H1 (cell line): ENCODE data around the gene TNS3. TPM values are rescaled to one million over a fixed set of nuclear protein-coding genes. Genes with fewer than 3 reads are reported as not detected.

Experiments used
- CTCF ChIA-PET: fragments of 300-600 bp; sonication (Branson Sonifier 250); formaldehyde crosslinking; loops from one replicate; lab custom pipeline; 2021; ENCODE audit not compliant: partially characterized antibody; lab: Charles Lee
- POLR2A ChIA-PET: fragments of 300-600 bp; sonication (Branson Sonifier 250); formaldehyde crosslinking; loops from one replicate; lab custom pipeline; 2021; ENCODE audit warnings: inconsistent platforms; ENCODE audit not compliant: partially characterized antibody; lab: Charles Lee
- DNase-seq, 2 experiments: peaks; one replicate each; pipeline versions ENCODE4 v3.0.0 to v3.0.0-alpha.2; 2010 to 2022; ENCODE audit warnings: low spot score in 2 of 2, low read depth in 1 of 2, mixed read lengths in 1 of 2
- FAIRE-seq: peaks from 2 replicates; lab custom pipeline; 2011; peaks lifted over from hg19 to GRCh38; lab: Jason Lieb, UNC
- H2AFZ ChIP-seq: 2 replicates; pipeline ENCODE4 v1.8.1; 2012; ENCODE audit warnings: low read length, inconsistent platforms
- H2AK5ac ChIP-seq: 2 replicates; pipeline ENCODE4 v1.6.1; 2013; ENCODE audit warnings: low read depth, low read length
- H2BK120ac ChIP-seq: replicated peaks from 2 replicates; pipeline ENCODE3; 2013; ENCODE audit warnings: low read depth, low read length, inconsistent platforms
- H2BK12ac ChIP-seq: 2 replicates; pipeline ENCODE4 v1.6.1; 2013; ENCODE audit warnings: low read depth, low read length
- H2BK15ac ChIP-seq: 2 replicates; pipeline ENCODE4 v1.6.1; 2013; ENCODE audit warnings: low read length
- H2BK20ac ChIP-seq: 2 replicates; pipeline ENCODE4 v1.6.1; 2013; ENCODE audit warnings: low read length
- H2BK5ac ChIP-seq: 2 replicates; pipeline ENCODE4 v1.6.1; 2013; ENCODE audit warnings: low read depth, low read length
- H3K14ac ChIP-seq: 2 replicates; pipeline ENCODE4 v1.6.1; 2013; ENCODE audit warnings: inconsistent platforms; ENCODE audit not compliant: insufficient read length
- H3K18ac ChIP-seq: 2 replicates; pipeline ENCODE4 v1.6.1; 2013; ENCODE audit warnings: low read length; ENCODE audit errors: extremely low read depth
- H3K23ac ChIP-seq: 2 replicates; pipeline ENCODE4 v1.6.1; 2013; ENCODE audit warnings: inconsistent platforms; ENCODE audit not compliant: insufficient read length
- H3K23me2 ChIP-seq: 2 replicates; pipeline ENCODE4 v1.6.1; 2013; ENCODE audit warnings: low read depth, low read length
- H3K27ac ChIP-seq: 2 replicates; pipeline ENCODE4 v1.6.1; 2011; ENCODE audit warnings: low read depth, low read length, inconsistent platforms
- H3K27me3 ChIP-seq, 4 experiments: replicated peaks in 1 of 4; 1 replicate in 1 of 4; 2 replicates in 3 of 4; pipeline versions ENCODE4 v1.6.1 to v1.8.1; 2011 to 2013; ENCODE audit warnings: low read length in 3 of 4, mild to moderate bottlenecking in 3 of 4, inconsistent platforms in 2 of 4, mixed read lengths in 2 of 4, moderate library complexity in 1 of 4; ENCODE audit not compliant: control insufficient read depth in 3 of 4, insufficient read depth in 3 of 4; ENCODE audit errors: extremely low read depth in 1 of 4
- H3K36me3 ChIP-seq, 4 experiments: 2 replicates each; pipeline versions ENCODE4 v1.6.1 to v1.8.1; 2011 to 2013; ENCODE audit warnings: mild to moderate bottlenecking in 4 of 4, low read length in 3 of 4, moderate library complexity in 2 of 4, control low read depth in 1 of 4, inconsistent platforms in 1 of 4; ENCODE audit not compliant: insufficient read depth in 4 of 4, control insufficient read depth in 2 of 4
- H3K4ac ChIP-seq: replicated peaks from 2 replicates; pipeline ENCODE3; 2013; ENCODE audit warnings: low read length, low read depth, mixed read lengths, inconsistent platforms; ENCODE audit not compliant: insufficient read length
- H3K4me1 ChIP-seq, 4 experiments: replicated peaks in 1 of 4; 1 replicate in 1 of 4; 2 replicates in 3 of 4; pipeline versions ENCODE4 v1.6.1 to v1.8.1; 2011 to 2013; ENCODE audit warnings: low read length in 3 of 4, inconsistent platforms in 2 of 4, mixed read lengths in 1 of 4; ENCODE audit not compliant: insufficient read depth in 4 of 4, control insufficient read depth in 3 of 4
- H3K4me2 ChIP-seq, 2 experiments: 2 replicates each; pipeline versions ENCODE4 v1.6.1 to v1.8.1; 2011 to 2013; ENCODE audit warnings: low read depth in 2 of 2, low read length in 2 of 2, control low read depth in 1 of 2, inconsistent platforms in 1 of 2, mild to moderate bottlenecking in 1 of 2; ENCODE audit not compliant: insufficient read depth in 1 of 2
- H3K4me3 ChIP-seq, 4 experiments: fragments of 200-600, 300-600 bp in 1 of 4; sonication (generic), shearing (Covaris generic), sonication (Bioruptor Twin) in 1 of 4; 2 replicates each; pipeline versions ENCODE4 v1.5.1 to v1.8.1; 2011 to 2016; ENCODE audit warnings: low read length in 4 of 4, low read depth in 3 of 4, control low read depth in 2 of 4, inconsistent platforms in 2 of 4, mild to moderate bottlenecking in 2 of 4, mixed read lengths in 1 of 4, moderate library complexity in 1 of 4; ENCODE audit not compliant: insufficient read depth in 2 of 4; ENCODE audit errors: extremely low read depth in 1 of 4
- H3K56ac ChIP-seq: replicated peaks from 2 replicates; pipeline ENCODE3; 2013; ENCODE audit warnings: low read depth, mild to moderate bottlenecking, mixed read lengths, low read length, inconsistent platforms; ENCODE audit not compliant: insufficient read length
- H3K79me1 ChIP-seq: 2 replicates; pipeline ENCODE4 v1.6.1; 2013; ENCODE audit warnings: low read depth, low read length, control low read depth
- H3K79me2 ChIP-seq, 2 experiments: 2 replicates each; pipeline versions ENCODE4 v1.6.1 to v1.8.1; 2012 to 2013; ENCODE audit warnings: low read length in 2 of 2, mild to moderate bottlenecking in 2 of 2, inconsistent platforms in 1 of 2; ENCODE audit not compliant: insufficient read depth in 2 of 2, control insufficient read depth in 1 of 2
- H3K9ac ChIP-seq, 4 experiments: replicated peaks in 1 of 4; 1 replicate in 1 of 4; 2 replicates in 3 of 4; pipeline versions ENCODE4 v1.6.1 to v1.8.1; 2011 to 2013; ENCODE audit warnings: low read depth in 3 of 4, low read length in 3 of 4, control low read depth in 2 of 4, mild to moderate bottlenecking in 2 of 4, moderate library complexity in 2 of 4, inconsistent platforms in 1 of 4; ENCODE audit errors: extremely low read depth in 1 of 4
- H3K9me3 ChIP-seq, 2 experiments: 2 replicates each; pipeline versions ENCODE4 v1.6.1 to v1.8.1; 2012 to 2013; ENCODE audit warnings: mild to moderate bottlenecking in 2 of 2, moderate library complexity in 2 of 2, control low read depth in 1 of 2, inconsistent platforms in 1 of 2, low read depth in 1 of 2, low read length in 1 of 2, mixed read lengths in 1 of 2; ENCODE audit not compliant: insufficient read depth in 2 of 2
- H4K20me1 ChIP-seq, 2 experiments: replicated peaks in 1 of 2; 2 replicates each; pipeline versions ENCODE3 to v1.8.1; 2011 to 2013; ENCODE audit warnings: inconsistent platforms in 2 of 2, low read length in 2 of 2, mild to moderate bottlenecking in 1 of 2; ENCODE audit not compliant: insufficient read depth in 2 of 2, control insufficient read depth in 1 of 2
- H4K5ac ChIP-seq: 2 replicates; pipeline ENCODE4 v1.6.1; 2013; ENCODE audit warnings: low read length, low read depth, mixed read lengths, inconsistent platforms; ENCODE audit not compliant: insufficient read length
- H4K8ac ChIP-seq: 2 replicates; pipeline ENCODE4 v1.8.0; 2013; ENCODE audit warnings: mild to moderate bottlenecking, moderate library complexity, low read length, inconsistent platforms; ENCODE audit not compliant: insufficient read depth; ENCODE audit errors: extremely low read depth
- H4K91ac ChIP-seq: replicated peaks from 2 replicates; pipeline ENCODE3; 2013; ENCODE audit warnings: low read length, mixed read lengths, inconsistent platforms; ENCODE audit not compliant: insufficient read length
- CBX8 ChIP-seq: fragments of 300-800, 300-1000 bp; sonication (generic); IDR thresholded peaks from 2 replicates; pipeline ENCODE4 v1.7.1; 2016; ENCODE audit warnings: low read depth, low read length, borderline replicate concordance
- CHD1 ChIP-seq: IDR thresholded peaks from 2 replicates; pipeline ENCODE4 v1.6.1; 2012; ENCODE audit warnings: low read depth, low read length, improper control_type of control experiment
- EZH2 ChIP-seq: fragments of 200-600 bp; sonication (generic); IDR thresholded peaks from 2 replicates; pipeline ENCODE4 v1.7.1; 2012; ENCODE audit warnings: low read depth, mild to moderate bottlenecking, moderate library complexity, low read length, inconsistent platforms; ENCODE audit not compliant: severe bottlenecking
- GABPA ChIP-seq: IDR thresholded peaks from 2 replicates; pipeline ENCODE4 v1.6.1; 2011; ENCODE audit warnings: mild to moderate bottlenecking, low read length, moderate library complexity, borderline replicate concordance; ENCODE audit not compliant: insufficient read depth
- GTF2F1 ChIP-seq: IDR thresholded peaks from 2 replicates; pipeline ENCODE4 v1.6.1; 2012; ENCODE audit warnings: low read depth, low read length, improper control_type of control experiment, borderline replicate concordance
- NANOG ChIP-seq: IDR thresholded peaks from 2 replicates; pipeline ENCODE4 v1.6.1; 2011; ENCODE audit warnings: low read length, low read depth, mild to moderate bottlenecking, inconsistent platforms; ENCODE audit not compliant: insufficient read depth, poor library complexity, severe bottlenecking
- NRF1 ChIP-seq: IDR thresholded peaks from 2 replicates; pipeline ENCODE4 v1.6.1; 2011; ENCODE audit warnings: mild to moderate bottlenecking, low read depth, low read length, improper control_type of control experiment
- POLR2A ChIP-seq, 2 experiments: IDR thresholded peaks; 1 replicate in 1 of 2; 2 replicates in 1 of 2; pipeline ENCODE4 v1.6.1; 2011; ENCODE audit warnings: low read depth in 2 of 2, low read length in 2 of 2, mild to moderate bottlenecking in 2 of 2; ENCODE audit errors: control extremely low read depth in 1 of 2
- POLR2AphosphoS5 ChIP-seq: IDR thresholded peaks from 2 replicates; pipeline ENCODE4 v1.6.1; 2011; ENCODE audit warnings: low read depth, low read length
- TAF7 ChIP-seq: optimal IDR thresholded peaks from 2 replicates; pipeline ENCODE3; 2011; ENCODE audit warnings: low read depth, mild to moderate bottlenecking, inconsistent platforms, low read length, moderate library complexity, borderline replicate concordance
- ZNF274 ChIP-seq: IDR thresholded peaks from 2 replicates; pipeline ENCODE4 v1.7.0; 2012; ENCODE audit warnings: low read length, borderline replicate concordance; ENCODE audit errors: extremely low read depth
- WGBS, 2 experiments: shearing (Covaris generic) in 1 of 2; methylation state at CpG; one replicate each; pipeline versions ENCODE4 v1.1.6 to v1.1.7; 2013 to 2015; ENCODE audit warnings: low lambda C conversion rate in 2 of 2, mixed read lengths in 2 of 2, inconsistent platforms in 1 of 2, low coverage in 1 of 2, missing lambda C conversion rate in 1 of 2; ENCODE audit not compliant: insufficient replicate concordance in 2 of 2, insufficient coverage in 1 of 2, insufficient read length in 1 of 2; ENCODE audit errors: extremely low coverage in 1 of 2, missing lambda C conversion rate in 1 of 2; 5-methylcytosine and 5-hydroxymethylcytosine counted together
- polyA plus RNA-seq, 7 experiments: library from polyadenylated mRNA; depleted of rRNA in 3 of 7; stranded (reverse) in 5 of 7; unstranded in 2 of 7; fragments of >200 nt in 5 of 7; fragments of 200-250 nt in 2 of 7; gene quantifications; 1 replicate in 5 of 7; 2 replicates in 1 of 7; 4 replicates in 1 of 7; pipeline versions ENCODE4 v1.2.1 to v1.2.3, GENCODE V29; 2011 to 2013; ENCODE audit warnings: missing spikeins in 2 of 7, mixed read lengths in 2 of 7
- total RNA-seq: library from RNA; stranded (reverse); fragmentation: NEBNext Ultra II Directional; extraction: Animal tissue kit (Norgen Biotek cat#: 25700); gene quantifications from 2 replicates; pipeline ENCODE4 v1.2.1, GENCODE V29; 2021
- TF ChIP-seq, protein P1 (sequence below): IDR thresholded peaks from 2 replicates; pipeline ENCODE4 v1.6.1; 2012; ENCODE audit warnings: inconsistent platforms

The TNS3 gene
- total and polyA plus RNA-seq, 2 of the 8 experiments (the other 6 are each of a cell fraction or from before 2014, with no cell fraction given): 11.9 to 24.2 TPM

DNA sequence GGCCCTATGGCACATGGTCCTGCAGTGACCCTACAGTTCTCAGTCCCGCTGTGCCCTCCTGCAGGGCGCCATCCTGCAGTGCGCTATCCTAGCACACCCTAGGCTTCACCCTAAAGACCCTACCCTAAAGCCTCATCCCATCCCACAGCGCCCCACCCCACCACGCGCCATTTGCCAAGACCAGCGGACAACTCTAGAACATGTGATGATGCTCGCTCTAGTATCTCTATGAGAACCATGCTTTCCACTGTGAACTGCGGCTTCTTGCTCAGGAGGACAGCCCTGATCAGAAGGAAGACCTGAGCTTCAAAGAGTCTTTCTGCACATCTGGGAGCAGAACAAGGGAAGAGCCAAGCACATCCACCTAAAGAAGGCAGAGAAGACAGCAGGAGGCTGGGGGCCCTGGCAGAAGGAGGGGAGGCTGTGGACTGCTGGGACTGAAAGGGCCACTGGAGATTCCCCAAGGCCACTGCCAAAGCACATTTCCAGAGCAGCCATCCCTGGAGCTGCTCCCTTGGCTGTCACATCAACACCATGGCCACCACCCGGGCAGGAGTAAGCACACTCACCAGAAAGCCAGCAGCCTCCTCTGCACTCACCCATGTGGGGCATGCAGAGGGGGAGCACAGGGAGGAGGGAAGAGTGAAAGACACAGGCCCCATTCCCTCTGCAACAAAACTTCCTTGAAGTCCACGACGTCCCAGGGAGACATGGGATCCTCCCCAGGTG lies 134.1 kb downstream of the TNS3 start:
- Histone ChIP-seq H3K27me3 (no peaks in the 10 kb centered on the region), H2BK12ac (no peak overlapping the region), H2BK120ac (no peak overlapping the region), H3K4me1 (peaks cover 0 to 7% (median 2%) of the 10 kb centered on the region in 4 experiments; a peak in 6 of 7 replicates), H3K23me2 (no peaks in the 10 kb centered on the region), H4K5ac (no peak overlapping the region), H3K4ac (peak overlapping the region; percentile 45), H3K18ac (no peak overlapping the region), H3K9me3 (no peaks in the 10 kb centered on the region), H4K8ac (peak overlapping the region; percentile 12; the same call in 1 of the 2 replicates), H2BK5ac (peak overlapping the region; percentile 39; the same call in 1 of the 2 replicates), H3K79me1 (peaks cover 2% of the 10 kb centered on the region; the same call in 1 of the 2 replicates), H3K23ac (no peak overlapping the region), H4K20me1 (peaks cover 0 to 6% of the 10 kb centered on the region in 2 experiments), H2BK15ac (no peak overlapping the region), H3K4me2 (no peak overlapping the region), H3K36me3 (no peaks in the 10 kb centered on the region), H3K56ac (no peak overlapping the region), H3K9ac (no peak overlapping the region), H4K91ac (no peak overlapping the region), H2BK20ac (no peak overlapping the region), H3K4me3 (no peak overlapping the region), H3K27ac (no peak overlapping the region), H2AK5ac (0 out of 2 replicates have a peak overlapping the region, but pooled peaks have one; percentile 77), H2AFZ (no peak overlapping the region), H3K79me2 (no peaks in the 10 kb centered on the region; a peak in 1 of 4 replicates), H3K14ac (no peak overlapping the region)
- POLR2A ChIA-PET: no interaction called here
- WGBS, 2 experiments: 86% methylated on average over 11 of the region's 12 CpGs; no CpG with 5 or more reads in 1 of the 2 experiments
- no peak for FAIRE-seq
- DNase-seq: no peak
- CTCF ChIA-PET: interaction anchor here (0.6 to 1.2 kb wide), 3 partner anchors 9 to 20 kb away, joined by 3 to 4 read pairs (median 3); no protein-coding TSS in a partner anchor
- TF ChIP-seq CBX8 (no peak), GTF2F1 (no peak), NANOG (no peak), POLR2A (IDR thresholded peaks at IDR 0.05; ENCODE audit: control extremely low read depth in 1 of 2, low read depth in 2 of 2, low read length in 2 of 2) (no peak), TAF7 (no peak), GABPA (no peak), NRF1 (no peak), CHD1 (no peak), POLR2AphosphoS5 (no peak), ZNF274 (no peak), EZH2 (no peak)
- TF ChIP-seq, protein P1, sequence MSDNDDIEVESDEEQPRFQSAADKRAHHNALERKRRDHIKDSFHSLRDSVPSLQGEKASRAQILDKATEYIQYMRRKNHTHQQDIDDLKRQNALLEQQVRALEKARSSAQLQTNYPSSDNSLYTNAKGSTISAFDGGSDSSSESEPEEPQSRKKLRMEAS: no peak
